Muscle of leg (tissue), 11 donors: Measurements from ENCODE around the gene C20orf204. TPM values are rescaled to one million over a fixed set of nuclear protein-coding genes. Genes with fewer than 3 reads are reported as not detected.

Source experiments
- DNase-seq: peaks from one replicate; pipeline ENCODE4 v3.0.0; 2013
- H3K27ac ChIP-seq: one replicate; pipeline ENCODE4 v1.5.1; 2013; ENCODE audit warnings: mild to moderate bottlenecking, low read length, control low read depth
- H3K27me3 ChIP-seq: one replicate; pipeline ENCODE4 v1.6.1; 2013; ENCODE audit warnings: low read length; ENCODE audit not compliant: control insufficient read depth, insufficient read depth
- H3K36me3 ChIP-seq: one replicate; pipeline ENCODE4 v1.6.1; 2013; ENCODE audit warnings: low read length; ENCODE audit not compliant: control insufficient read depth, insufficient read depth
- H3K4me1 ChIP-seq: one replicate; pipeline ENCODE4 v1.6.1; 2013; ENCODE audit warnings: low read length; ENCODE audit not compliant: control insufficient read depth, insufficient read depth
- H3K4me3 ChIP-seq: one replicate; pipeline ENCODE4 v1.5.1; 2013; ENCODE audit warnings: low read length, control low read depth
- H3K9me3 ChIP-seq: replicated peaks from 2 replicates; pipeline ENCODE4 v1.6.1; 2013; ENCODE audit warnings: low read depth, low read length; ENCODE audit not compliant: control insufficient read depth
- WGBS: methylation state at CpG from one replicate; pipeline ENCODE4 v1.1.5; 2013; ENCODE audit warnings: missing lambda C conversion rate; ENCODE audit not compliant: insufficient coverage; 5-methylcytosine and 5-hydroxymethylcytosine counted together
- polyA plus RNA-seq, 8 donors: library from polyadenylated mRNA; unstranded; fragments of 120-200 nt; gene quantifications; one replicate each; pipeline versions ENCODE4 v1.2.1 to v1.2.3, GENCODE V29; 2013; ENCODE audit warnings: inconsistent platforms in 1 of 8, low replicate concordance in 1 of 8; ENCODE audit not compliant: insufficient read length in 8 of 8, insufficient read depth in 1 of 8
- total RNA-seq: library from RNA; stranded (reverse); fragments of 120-200 nt; gene quantifications from one replicate; pipeline ENCODE4 v1.2.4, GENCODE V29; 2013

Gene C20orf204
- total and polyA plus RNA-seq, 9 donors: 0.52 to 1.5 (median 0.91) TPM

DNA sequence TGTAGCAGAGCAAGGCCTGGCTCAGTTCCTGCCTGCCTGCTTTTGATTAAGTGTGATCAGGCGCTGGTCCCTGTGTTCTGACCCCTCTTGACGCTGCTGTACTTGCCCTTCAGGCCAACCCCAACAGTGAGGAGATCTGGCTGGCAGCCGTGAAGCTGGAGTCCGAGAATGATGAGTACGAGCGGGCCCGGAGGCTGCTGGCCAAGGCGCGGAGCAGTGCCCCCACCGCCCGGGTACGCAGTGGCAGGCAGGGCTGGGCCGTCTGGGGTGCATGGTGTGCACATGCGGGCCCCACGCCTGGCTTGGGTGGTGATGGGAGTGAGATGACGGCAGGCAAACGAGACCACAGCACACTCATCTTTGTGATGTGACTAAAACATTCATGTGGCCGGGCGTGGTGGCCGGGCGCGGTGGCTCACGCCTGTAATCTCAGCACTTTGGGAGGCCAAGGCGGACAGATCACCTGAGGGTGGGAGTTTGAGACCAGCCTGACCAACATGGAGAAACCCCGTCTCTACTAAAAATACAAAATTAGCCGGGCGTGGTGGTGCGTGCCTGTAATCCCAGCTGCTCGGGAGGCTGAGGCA is 10.1 kb upstream of the C20orf204 start:
- H3K4me1 ChIP-seq: no peaks in the 10 kb centered on the region
- WGBS: 90% methylated on average over 24 of the region's 29 CpGs
- no peak overlapping the region for H3K27ac ChIP-seq
- H3K36me3 ChIP-seq: peaks cover 91% of the 10 kb centered on the region
- H3K9me3 ChIP-seq: no peaks in the 10 kb centered on the region
- DNase-seq: no peak
- H3K4me3 ChIP-seq: no peak overlapping the region
- H3K27me3 ChIP-seq: no peaks in the 10 kb centered on the region

DNA sequence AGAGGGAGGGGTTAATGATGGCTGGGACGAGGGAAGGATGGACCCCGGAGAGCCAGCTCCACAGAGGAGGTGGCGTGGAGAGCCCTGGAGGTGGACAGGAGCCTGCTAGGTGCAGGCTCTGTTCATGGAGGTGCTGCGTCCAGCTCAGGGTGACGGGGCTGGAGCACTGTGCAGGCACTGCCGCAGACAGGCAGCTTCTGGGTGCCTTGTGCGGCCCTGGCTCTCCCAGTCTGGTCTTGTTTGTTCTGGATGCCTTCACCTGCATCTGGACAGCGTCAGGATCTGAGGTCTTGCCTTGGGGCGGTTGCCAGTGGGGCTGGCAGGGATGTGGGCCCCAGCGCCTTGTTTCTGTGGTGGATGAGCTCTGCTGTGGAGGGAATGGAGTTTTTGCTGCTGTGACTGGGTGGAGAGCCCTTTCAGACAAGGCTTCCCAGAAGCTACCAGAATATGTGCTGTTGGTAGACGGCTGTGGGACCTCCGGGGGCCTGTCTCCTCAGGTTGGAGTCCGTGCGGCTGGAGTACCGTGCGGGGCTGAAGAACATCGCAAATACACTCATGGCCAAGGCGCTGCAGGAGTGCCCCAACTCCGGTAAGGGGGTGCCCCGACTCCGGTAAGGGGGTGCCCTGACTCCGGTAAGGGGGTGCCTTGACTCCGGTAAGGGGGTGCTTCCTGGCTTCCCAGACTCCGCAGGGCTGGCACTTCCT is 7.8 kb upstream of the C20orf204 start:
- Histone ChIP-seq H3K4me3 (no peak overlapping the region), H3K27ac (no peak overlapping the region), H3K9me3 (no peaks in the 10 kb centered on the region), H3K36me3 (peaks cover 89% of the 10 kb centered on the region), H3K27me3 (no peaks in the 10 kb centered on the region), H3K4me1 (no peaks in the 10 kb centered on the region)
- WGBS: 82% methylated on average over 24 of the region's 24 CpGs
- DNase-seq: no peak

DNA sequence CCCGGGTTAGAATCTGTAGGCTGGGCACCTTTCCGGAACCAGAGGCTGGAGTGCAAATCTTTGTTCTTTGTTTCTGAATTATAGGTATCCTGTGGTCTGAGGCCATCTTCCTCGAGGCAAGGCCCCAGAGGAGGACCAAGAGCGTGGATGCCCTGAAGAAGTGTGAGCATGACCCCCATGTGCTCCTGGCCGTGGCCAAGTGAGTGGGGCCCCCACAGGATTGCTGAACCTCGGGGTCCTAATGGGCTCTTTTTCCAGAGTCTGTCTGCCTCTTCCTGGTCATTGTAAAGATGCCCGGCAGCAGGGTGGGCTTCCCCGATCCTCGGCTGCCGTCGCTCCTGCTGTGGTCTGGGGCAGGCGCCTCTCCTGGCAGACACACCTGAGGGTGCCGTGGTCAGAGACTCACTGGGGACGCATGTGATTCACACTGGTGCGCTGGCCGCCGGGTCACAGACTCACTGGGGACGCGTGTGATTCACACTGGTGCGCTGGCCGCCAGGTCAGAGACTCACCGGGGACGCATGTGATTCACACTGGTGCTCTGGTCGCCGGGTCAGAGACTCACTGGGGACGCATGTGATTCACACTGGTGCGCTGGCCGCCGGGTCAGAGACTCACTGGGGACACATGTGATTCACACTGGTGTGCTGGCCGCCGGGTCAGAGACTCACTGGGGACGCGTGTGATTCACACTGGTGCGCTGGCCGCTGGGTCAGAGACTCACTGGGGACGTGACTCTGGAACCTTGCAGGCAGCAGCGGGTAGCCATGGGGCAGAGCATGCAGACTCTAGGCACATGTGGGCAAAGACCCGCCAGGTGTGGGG is 6.5 kb upstream of the C20orf204 start:
- Histone ChIP-seq H3K27me3 (no peaks in the 10 kb centered on the region), H3K4me1 (no peaks in the 10 kb centered on the region), H3K9me3 (no peaks in the 10 kb centered on the region), H3K27ac (no peak overlapping the region), H3K4me3 (no peak overlapping the region), H3K36me3 (peaks cover 83% of the 10 kb centered on the region)
- DNase-seq: no peak
- WGBS: 91% methylated on average over 37 of the region's 38 CpGs

GRCh38 chr20:64030371-64031134 is 5.4 kb upstream of the C20orf204 start:
- Histone ChIP-seq H3K4me3 (no peak overlapping the region), H3K27me3 (no peaks in the 10 kb centered on the region), H3K36me3 (peaks cover 78% of the 10 kb centered on the region), H3K27ac (no peak overlapping the region), H3K4me1 (no peaks in the 10 kb centered on the region), H3K9me3 (no peaks in the 10 kb centered on the region)
- DNase-seq: no peak
- WGBS: 68% methylated on average over 16 of the region's 20 CpGs

- H3K27ac ChIP-seq: no peak overlapping the region
- no peaks in the 10 kb centered on the region for H3K9me3 ChIP-seq
- DNase-seq: no peak
- H3K4me1 ChIP-seq: peaks cover 2% of the 10 kb centered on the region
- WGBS: 88% methylated on average over 15 of the region's 19 CpGs
- H3K4me3 ChIP-seq: no peak overlapping the region
- peaks cover 10% of the 10 kb centered on the region for H3K27me3 ChIP-seq
- H3K36me3 ChIP-seq: peaks cover 75% of the 10 kb centered on the region
Measured at GRCh38 chr20:64031822-64032314, 4.1 kb upstream of the C20orf204 start.

- H3K36me3 ChIP-seq: peaks cover 64% of the 10 kb centered on the region
- DNase-seq: no peak
- WGBS: 85% methylated on average over 24 of the region's 31 CpGs
- peaks cover 21% of the 10 kb centered on the region for H3K27me3 ChIP-seq
- no peak overlapping the region for H3K4me3 ChIP-seq
- no peak overlapping the region for H3K27ac ChIP-seq
- H3K9me3 ChIP-seq: no peaks in the 10 kb centered on the region
- peaks cover 8% of the 10 kb centered on the region for H3K4me1 ChIP-seq
Measured at GRCh38 chr20:64032706-64033624, 3.0 kb upstream of the C20orf204 start.

DNA sequence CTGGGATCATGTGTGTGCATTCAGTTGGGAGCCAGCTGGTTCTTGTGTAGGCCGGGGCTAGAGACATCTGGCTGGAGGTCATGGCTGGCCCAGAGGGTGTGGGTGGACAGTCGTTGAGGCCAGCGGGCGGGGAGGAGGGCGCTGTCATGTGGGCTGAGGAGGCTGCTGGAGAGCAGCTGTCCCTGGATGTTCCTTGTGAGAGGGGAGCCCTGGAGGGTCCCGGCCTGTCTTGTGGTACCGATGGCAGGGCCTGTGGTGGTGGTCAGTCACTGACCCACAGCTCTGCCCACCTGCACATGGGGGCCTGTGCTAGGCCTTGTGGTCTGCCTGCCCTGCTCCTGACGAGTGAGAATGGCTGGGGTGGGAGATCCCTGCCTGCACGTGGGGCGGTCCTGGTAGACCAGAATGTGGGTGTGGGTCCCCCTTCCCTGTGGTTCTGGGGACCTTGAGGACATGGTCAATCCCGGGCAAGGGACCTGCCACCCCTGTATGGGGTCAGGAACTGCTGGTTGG is 1.9 kb upstream of the C20orf204 start:
- H3K36me3 ChIP-seq: peaks cover 55% of the 10 kb centered on the region
- peaks cover 14% of the 10 kb centered on the region for H3K4me1 ChIP-seq
- no peak overlapping the region for H3K4me3 ChIP-seq
- WGBS: 67% methylated on average over 11 of the region's 11 CpGs
- no peak overlapping the region for H3K27ac ChIP-seq
- H3K9me3 ChIP-seq: no peaks in the 10 kb centered on the region
- peak; percentile 34 for DNase-seq
- H3K27me3 ChIP-seq: peaks cover 30% of the 10 kb centered on the region

DNA sequence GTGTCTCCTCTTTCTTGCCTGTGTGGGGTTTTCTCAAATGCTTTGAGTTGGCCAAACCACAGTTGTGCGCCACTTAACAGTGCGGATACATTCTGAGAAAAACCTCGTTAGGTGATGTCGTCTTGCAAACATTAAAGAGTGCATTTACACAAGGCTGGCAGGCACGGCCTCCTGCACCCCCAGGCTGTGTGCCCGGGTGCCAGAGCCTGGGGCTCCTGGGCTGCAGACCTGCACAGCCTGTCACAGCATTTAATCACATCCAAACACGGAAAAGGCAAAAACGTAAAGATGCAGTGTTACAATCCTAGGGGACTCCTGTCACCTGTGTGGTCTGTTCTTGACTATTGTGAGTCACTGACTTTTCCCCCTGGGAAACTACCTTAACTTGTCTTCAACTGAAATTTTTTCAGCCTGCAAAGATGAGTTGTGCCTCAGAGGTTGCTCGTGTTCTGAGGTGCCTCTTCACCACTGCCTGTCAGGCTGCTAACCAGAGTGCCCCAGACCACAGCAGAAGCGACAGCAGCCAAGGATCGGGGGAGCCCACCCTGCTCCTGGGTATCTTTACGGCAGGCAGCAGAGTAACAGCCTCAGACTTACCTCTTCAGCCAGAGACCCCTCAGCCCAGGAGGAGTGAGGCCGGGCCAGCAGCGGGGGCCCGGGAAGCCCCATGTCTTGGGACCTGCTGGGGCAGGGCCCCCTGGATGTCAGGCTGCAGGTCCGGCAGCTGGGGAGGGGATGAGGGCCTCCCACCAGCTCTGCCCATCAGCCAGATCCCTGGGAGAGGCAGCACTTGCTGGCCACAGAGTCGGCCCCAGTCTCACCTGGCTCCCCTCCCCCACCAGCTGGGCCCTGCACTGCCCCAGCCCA is 683 bp upstream of the C20orf204 start:
- H3K27me3 ChIP-seq: peaks cover 43% of the 10 kb centered on the region
- H3K27ac ChIP-seq: no peak overlapping the region
- peaks cover 25% of the 10 kb centered on the region for H3K4me1 ChIP-seq
- H3K4me3 ChIP-seq: no peak overlapping the region
- 88% methylated on average over 9 of the region's 17 CpGs for WGBS
- H3K9me3 ChIP-seq: no peaks in the 10 kb centered on the region
- H3K36me3 ChIP-seq: peaks cover 43% of the 10 kb centered on the region
- no peak for DNase-seq
